HG03469 (cell line): ENCODE measurements around the gene TFAP2E.

Experiments
- ATAC-seq: cut with Tn5 transposase; IDR thresholded peaks from one replicate; pipeline ENCODE4 v1.9.1; 2021; ENCODE audit warnings: mild to moderate bottlenecking, moderate library complexity, moderate number of reproducible peaks; ENCODE audit not compliant: unreplicated experiment

Gene TFAP2E

GRCh38 chr1:35556484-35557117 lies 16.5 kb upstream of the TFAP2E start:
- ATAC-seq: peak; percentile 17

GRCh38 chr1:35557118-35557610 lies 15.9 kb upstream of the TFAP2E start, which contains the start of gene KIAA0319L:
KIAA0319L (minus strand) TSS chr1:35557403; CDS start chr1:35554491, 2,912 bp downstream.
- ATAC-seq: peak; percentile 31

DNA sequence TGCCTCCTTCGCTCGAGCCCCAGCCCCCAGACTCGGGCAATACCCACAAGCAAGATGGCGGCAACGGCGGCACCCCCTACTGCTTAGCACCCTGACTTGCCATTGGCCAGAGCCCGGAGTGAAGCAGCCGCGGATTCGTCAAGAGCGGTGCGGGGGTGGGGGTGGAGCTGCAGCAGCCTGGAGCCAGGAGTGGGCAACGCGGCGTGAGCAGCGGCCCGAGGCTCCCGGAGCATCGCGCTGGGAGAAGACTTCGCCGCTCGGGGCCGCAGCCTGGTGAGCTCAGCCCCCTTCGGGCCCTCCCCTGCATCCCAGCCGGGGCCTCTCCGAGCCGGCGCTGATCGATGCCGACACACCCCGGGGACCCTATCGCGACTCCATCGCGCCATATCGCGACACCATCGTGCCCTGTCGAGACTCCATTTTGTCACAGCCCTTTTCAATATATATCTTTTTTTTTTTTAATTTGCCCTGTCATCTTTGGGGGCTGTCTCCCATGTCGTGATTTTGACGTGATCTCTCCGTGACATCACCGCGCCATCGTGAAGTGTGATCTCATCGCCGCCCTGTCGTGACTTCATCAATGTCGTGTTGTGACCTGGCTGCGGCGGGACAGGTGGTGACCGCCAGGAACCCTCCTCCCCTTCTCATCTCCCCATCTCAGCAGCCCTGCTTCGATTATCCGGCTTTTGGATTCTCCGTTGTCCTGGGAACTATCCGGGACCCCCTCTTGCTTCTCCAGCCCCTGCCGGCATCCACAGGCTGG lies 15.3 kb upstream of the TFAP2E start, which contains the start of gene NCDN:
Gene NCDN, plus strand, starts transcription at position 189 of the 763 bp plus-strand sequence. Its CDS starts 392 bp downstream, at position 581.
- peak; percentile 63 for ATAC-seq

- ATAC-seq: no peak
These were observed 14.5 kb upstream of the TFAP2E start for GRCh38 chr1:35558374-35559316.

- ATAC-seq: no peak
These were observed 13.7 kb upstream of the TFAP2E start for GRCh38 chr1:35559317-35559944.

DNA sequence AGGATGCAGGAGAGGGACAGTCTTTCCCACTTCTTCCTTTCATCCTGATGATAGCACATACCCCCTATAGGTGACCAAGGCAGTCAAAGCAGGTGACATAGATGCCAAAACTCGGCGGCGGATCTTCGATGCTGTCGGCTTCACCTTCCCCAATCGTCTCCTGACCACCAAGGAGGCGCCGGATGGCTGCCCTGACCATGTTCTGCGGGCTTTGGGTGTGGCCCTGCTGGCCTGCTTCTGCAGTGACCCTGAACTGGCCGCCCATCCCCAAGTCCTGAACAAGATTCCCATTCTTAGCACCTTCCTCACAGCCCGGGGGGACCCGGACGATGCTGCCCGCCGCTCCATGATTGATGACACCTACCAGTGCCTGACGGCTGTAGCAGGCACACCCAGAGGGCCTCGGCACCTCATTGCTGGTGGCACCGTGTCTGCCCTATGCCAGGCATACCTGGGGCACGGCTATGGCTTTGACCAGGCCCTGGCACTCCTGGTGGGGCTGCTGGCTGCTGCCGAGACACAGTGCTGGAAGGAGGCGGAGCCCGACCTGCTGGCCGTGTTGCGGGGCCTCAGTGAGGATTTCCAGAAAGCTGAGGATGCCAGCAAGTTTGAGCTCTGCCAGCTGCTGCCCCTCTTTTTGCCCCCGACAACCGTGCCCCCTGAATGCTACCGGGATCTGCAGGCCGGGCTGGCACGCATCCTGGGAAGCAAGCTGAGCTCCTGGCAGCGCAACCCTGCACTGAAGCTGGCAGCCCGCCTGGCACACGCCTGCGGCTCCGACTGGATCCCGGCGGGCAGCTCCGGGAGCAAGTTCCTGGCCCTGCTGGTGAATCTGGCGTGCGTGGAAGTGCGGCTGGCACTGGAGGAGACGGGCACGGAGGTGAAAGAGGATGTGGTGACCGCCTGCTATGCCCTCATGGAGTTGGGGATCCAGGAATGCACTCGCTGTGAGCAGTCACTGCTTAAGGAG lies 12.6 kb upstream of the TFAP2E start:
- ATAC-seq: no peak

DNA sequence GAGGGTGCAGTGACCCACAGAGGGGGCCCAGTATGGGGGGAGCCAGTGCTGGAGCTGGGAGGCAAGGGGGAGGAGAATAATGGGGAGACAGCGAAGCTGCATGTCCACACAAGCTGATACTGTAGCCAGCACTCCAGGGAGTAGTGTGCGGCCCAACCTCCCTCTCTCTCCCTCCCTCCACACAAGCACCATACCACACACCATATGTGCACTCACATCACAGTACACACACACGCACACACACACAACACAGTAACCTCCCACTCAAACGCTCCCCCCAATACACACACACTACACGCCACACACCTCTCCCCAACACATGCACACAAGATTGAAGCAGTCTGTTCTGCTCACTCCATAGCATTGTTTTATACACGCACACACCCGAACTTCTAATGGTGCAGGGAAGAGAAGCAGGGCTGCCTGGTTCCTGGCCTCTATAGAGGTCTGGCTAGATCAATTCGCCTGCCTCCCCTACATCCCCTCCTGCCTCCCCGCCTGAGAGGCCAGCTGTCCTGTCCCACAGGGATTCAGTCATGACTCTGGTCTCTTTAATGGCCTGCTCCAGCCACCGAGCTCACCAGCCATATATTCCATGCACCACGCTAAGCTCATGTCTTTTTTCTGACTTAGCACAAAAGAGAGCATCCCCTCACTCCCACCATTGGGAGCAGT lies 11.7 kb upstream of the TFAP2E start:
- ATAC-seq: no peak

GRCh38 chr1:35561972-35562680 lies 11.0 kb upstream of the TFAP2E start:
- no peak for ATAC-seq

GRCh38 chr1:35563166-35563565 lies 9.9 kb upstream of the TFAP2E start:
- no peak for ATAC-seq

GRCh38 chr1:35564037-35564883 lies 8.9 kb upstream of the TFAP2E start:
- no peak for ATAC-seq

DNA sequence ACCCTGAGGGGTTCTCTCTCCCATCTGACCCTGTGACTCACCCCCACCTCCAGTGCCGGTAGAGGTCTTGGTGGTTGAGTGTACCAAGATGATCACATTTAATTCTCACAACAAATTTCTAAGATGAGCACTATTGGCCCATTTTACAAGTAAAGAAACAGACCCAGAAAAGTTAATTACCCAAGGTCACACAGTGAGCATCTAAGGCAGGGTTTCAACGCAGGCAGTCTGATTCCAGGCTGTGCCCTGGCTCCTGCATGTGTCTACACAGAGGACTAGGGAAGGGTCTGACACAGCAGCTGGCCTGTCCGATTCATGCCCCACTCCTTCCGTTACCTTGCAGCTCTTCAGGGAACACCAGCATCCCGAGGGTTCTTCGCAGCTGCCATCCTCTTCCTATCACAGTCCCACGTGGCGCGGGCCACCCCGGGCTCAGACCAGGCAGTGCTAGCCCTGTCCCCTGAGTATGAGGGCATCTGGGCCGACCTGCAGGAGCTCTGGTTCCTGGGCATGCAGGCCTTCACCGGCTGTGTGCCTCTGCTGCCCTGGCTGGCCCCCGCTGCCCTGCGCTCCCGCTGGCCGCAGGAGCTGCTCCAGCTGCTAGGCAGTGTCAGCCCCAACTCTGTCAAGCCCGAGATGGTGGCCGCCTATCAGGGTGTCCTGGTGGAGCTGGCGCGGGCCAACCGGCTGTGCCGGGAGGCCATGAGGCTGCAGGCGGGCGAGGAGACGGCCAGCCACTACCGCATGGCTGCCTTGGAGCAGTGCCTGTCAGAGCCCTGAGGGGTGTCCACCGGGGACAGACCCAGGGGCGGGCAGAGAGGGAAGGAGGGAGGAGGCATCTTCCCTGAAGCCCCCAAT lies 8.0 kb upstream of the TFAP2E start:
- ATAC-seq: no peak

GRCh38 chr1:35565742-35566133 lies 7.4 kb upstream of the TFAP2E start:
- ATAC-seq: no peak

- ATAC-seq: no peak
These were observed 5.1 kb upstream of the TFAP2E start for GRCh38 chr1:35567947-35568558.

DNA sequence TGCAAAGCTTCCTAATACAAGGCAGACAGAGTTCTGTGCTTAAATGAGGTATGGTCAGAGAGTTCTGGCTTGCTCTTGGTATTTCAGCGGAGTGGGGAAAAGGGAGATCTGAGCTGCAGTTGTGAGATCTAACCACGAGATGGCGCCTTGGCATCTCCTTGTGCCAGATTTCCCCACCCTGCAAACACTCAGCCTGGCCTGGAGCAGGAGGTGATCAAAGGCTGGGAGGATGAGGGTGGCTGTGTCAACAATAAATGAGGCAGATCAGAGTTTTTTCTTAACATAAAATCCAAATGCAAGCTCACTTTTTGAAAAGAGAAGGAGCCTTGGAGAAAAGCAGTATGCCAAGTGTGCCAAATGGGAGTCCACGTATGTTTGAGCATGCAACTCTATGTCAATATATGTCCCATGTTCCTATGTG lies 4.1 kb upstream of the TFAP2E start:
- no peak for ATAC-seq

DNA sequence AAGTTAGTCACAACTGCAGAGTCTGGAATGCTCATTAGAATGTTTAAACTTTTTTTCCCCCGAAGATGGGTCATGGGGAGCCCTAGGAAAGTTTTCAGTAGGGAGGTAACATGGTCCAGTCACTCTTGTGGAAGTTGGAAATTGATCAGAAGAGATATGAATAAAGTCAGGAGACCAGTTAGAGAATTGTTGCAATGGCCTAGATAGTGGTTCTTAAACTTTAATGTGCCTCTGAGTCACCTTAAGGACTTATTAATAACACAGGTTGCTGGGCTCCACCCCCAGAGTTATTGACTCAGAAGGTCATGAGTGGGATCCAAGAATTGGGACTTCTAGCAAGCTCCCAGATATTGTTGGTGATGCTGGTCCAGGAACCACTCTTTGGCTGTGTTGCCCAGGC lies 3.2 kb upstream of the TFAP2E start:
- ATAC-seq: no peak

DNA sequence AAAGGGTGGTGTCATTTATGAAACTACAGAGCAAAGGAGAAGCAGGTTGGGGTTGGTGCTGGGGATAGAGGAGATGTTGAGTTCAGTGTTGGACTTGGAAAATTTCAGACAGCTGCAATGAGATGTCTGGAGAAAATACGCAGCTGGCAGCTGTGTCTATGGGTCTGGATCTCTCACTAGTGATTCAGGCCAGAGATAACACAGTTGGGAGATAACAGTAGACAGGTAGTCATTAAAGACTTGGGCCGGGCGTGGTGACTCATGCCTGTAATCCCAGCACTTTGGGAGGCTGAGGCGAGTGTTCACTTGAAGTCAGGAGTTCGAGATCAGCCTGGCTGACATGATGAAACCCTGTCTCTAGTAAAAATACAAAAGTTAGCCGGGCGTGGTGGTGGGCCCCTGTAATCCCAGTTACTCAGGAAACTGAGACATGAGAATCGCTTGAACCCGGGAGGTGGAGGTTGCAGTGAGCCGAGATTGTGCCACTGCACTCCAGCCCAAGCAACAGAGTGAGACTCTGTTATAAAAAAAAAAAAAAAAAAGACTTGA lies 2.5 kb upstream of the TFAP2E start:
- no peak for ATAC-seq
